CD8-positive, alpha-beta memory T cell (primary cell): ENCODE results near the gene FAM107B. TPM values are rescaled to one million over a fixed set of nuclear protein-coding genes. Genes with fewer than 3 reads are reported as not detected.
A peak's percentile ranks its signal among the peaks of the same experiment; 100 is the strongest.

ENCODE experiments used
- CTCF ChIA-PET: fragments of 350-600 bp; sonication (Branson Sonifier 250); formaldehyde crosslinking; loops from one replicate; lab custom pipeline; 2021; ENCODE audit warnings: antibody characterized with exemption; lab: Charles Lee
- POLR2A ChIA-PET: fragments of 350-600 bp; sonication (Branson Sonifier 250); formaldehyde crosslinking; loops from one replicate; lab custom pipeline; 2021; ENCODE audit warnings: antibody characterized with exemption; lab: Charles Lee
- DNase-seq, 5 donors: peaks; one replicate each; pipeline versions ENCODE4 v3.0.0 to v3.0.0-alpha.2; 2020 to 2022; ENCODE audit warnings: mixed read lengths in 1 of 5
- H3K27ac ChIP-seq: one replicate; pipeline ENCODE4 v1.7.0; 2013; ENCODE audit warnings: low read depth, mild to moderate bottlenecking, low read length, moderate library complexity
- H3K27me3 ChIP-seq: 2 replicates; pipeline ENCODE4 v1.7.0; 2013; ENCODE audit warnings: low read length, mild to moderate bottlenecking; ENCODE audit not compliant: insufficient read depth, poor library complexity, severe bottlenecking
- H3K36me3 ChIP-seq: 2 replicates; pipeline ENCODE4 v1.7.0; 2013; ENCODE audit warnings: mild to moderate bottlenecking, low read length, moderate library complexity; ENCODE audit not compliant: insufficient read depth
- H3K4me1 ChIP-seq: 2 replicates; pipeline ENCODE4 v1.7.0; 2013; ENCODE audit warnings: mild to moderate bottlenecking, low read length, moderate library complexity; ENCODE audit not compliant: insufficient read depth
- H3K4me3 ChIP-seq: 2 replicates; pipeline ENCODE4 v1.7.0; 2013; ENCODE audit warnings: mild to moderate bottlenecking, low read length
- H3K9me3 ChIP-seq: 2 replicates; pipeline ENCODE4 v1.7.0; 2013; ENCODE audit warnings: mild to moderate bottlenecking, low read length
- H3K27ac Mint-ChIP-seq, 8 donors: one replicate each; pipeline ENCODE4 v1.8.0; 2020 to 2021; ENCODE audit warnings: mixed read lengths in 8 of 8, mild to moderate bottlenecking in 6 of 8, inconsistent platforms in 3 of 8, moderate library complexity in 3 of 8
- H3K27me3 Mint-ChIP-seq, 2 donors: one replicate each; pipeline ENCODE4 v1.8.0; 2020 to 2021; ENCODE audit warnings: mixed read lengths in 2 of 2, mild to moderate bottlenecking in 1 of 2, moderate library complexity in 1 of 2
- H3K36me3 Mint-ChIP-seq, 3 donors: one replicate each; pipeline ENCODE4 v1.8.0; 2020 to 2021; ENCODE audit warnings: mixed read lengths in 3 of 3, inconsistent platforms in 1 of 3, mild to moderate bottlenecking in 1 of 3
- H3K4me1 Mint-ChIP-seq, 3 donors: one replicate each; pipeline ENCODE4 v1.8.0; 2020 to 2021; ENCODE audit warnings: mixed read lengths in 3 of 3, inconsistent platforms in 1 of 3, mild to moderate bottlenecking in 1 of 3
- H3K4me3 Mint-ChIP-seq, 7 donors: one replicate each; pipeline ENCODE4 v1.8.0; 2020 to 2021; ENCODE audit warnings: mixed read lengths in 7 of 7, mild to moderate bottlenecking in 6 of 7, moderate library complexity in 4 of 7, inconsistent platforms in 2 of 7
- H3K9me3 Mint-ChIP-seq, 5 donors: one replicate each; pipeline ENCODE4 v1.8.0; 2020 to 2022; ENCODE audit warnings: mixed read lengths in 5 of 5, mild to moderate bottlenecking in 3 of 5, moderate library complexity in 2 of 5, inconsistent platforms in 1 of 5
- polyA plus RNA-seq: library from polyadenylated mRNA; unstranded; fragments of 300-500 nt; fragmentation: Illumina TruSeq; gene quantifications from one replicate; pipeline ENCODE4 v1.2.3, GENCODE V29; 2021
- total RNA-seq, 2 experiments: library from RNA; stranded (reverse); gene quantifications; one replicate each; pipeline ENCODE4 v1.2.3, GENCODE V29; 2021

Gene FAM107B
- total and polyA plus RNA-seq, 3 experiments from 2014 or later, result 138 to 316 (median 143) TPM

- CTCF ChIA-PET, result interaction anchor here (1.5 to 3.0 kb wide), 3 partner anchors 9 to 26 kb away, joined by 3 to 19 read pairs (median 6); no protein-coding TSS in a partner anchor
- H3K4me3 Mint-ChIP-seq, result peak overlapping the region; percentile 26 to 63 (median 51)
Observed at GRCh38 chr10:14581553-14582321, 193.0 kb downstream of the FAM107B start.

DNA sequence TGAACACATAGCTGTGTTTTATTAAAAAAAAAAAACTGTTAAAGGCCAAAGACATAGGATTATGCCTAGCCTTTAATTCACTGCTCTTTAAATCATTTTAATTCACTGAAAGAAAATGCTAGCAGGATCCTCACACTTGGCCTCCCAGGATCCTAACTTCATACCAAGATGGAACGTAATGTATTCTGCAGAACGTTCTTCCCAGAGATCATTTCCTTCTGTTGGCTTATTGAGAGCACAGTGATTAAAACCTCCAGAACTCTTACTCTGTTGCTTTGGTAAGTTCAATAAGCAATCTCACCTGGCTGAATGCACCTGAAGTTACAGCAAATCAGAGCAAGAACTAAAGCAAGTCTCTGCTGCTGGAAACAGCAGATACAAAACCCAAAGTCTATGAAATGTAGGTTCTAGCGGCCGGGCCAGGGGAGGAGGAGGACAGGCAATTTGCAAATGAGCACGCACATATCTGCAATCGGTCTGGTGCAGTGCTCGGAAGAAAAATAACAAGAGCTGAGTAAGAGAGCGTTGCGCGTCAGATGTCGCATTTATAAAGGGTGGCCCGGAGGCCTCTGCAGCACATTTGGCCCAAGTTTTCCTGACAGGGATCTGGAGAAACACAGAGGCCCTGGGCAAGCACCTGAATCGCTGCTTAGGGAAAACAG lies 193.9 kb downstream of the FAM107B start:
- Mint-ChIP-seq H3K27me3 (no peaks in the 10 kb centered on the region), H3K9me3 (no peaks in the 10 kb centered on the region)

More at GRCh38 chr10:14581553-14582321, 193.0 kb downstream of the FAM107B start:
- Histone ChIP-seq H3K27me3 (no peaks in the 10 kb centered on the region), H3K4me3 (no peak overlapping the region), H3K27ac (no peak overlapping the region), H3K9me3 (no peaks in the 10 kb centered on the region), H3K4me1 (peaks cover 91% of the 10 kb centered on the region), H3K36me3 (no peaks in the 10 kb centered on the region)
- H3K36me3 Mint-ChIP-seq, result peaks cover 5 to 30% (median 5%) of the 10 kb centered on the region in 3 donors
- no peaks in the 10 kb centered on the region for H3K9me3 Mint-ChIP-seq
- peaks cover 74 to 98% (median 97%) of the 10 kb centered on the region in 3 donors for H3K4me1 Mint-ChIP-seq
- peak overlapping the region; percentile 93 to 100 (median 98) for H3K27ac Mint-ChIP-seq
- no peaks in the 10 kb centered on the region for H3K27me3 Mint-ChIP-seq
- POLR2A ChIA-PET, result interaction anchor here (2.8 kb wide), 1 partner anchor 11 kb away, joined by 21 read pairs; no protein-coding TSS in a partner anchor
- DNase-seq, result peak in 1 of 5 donors; percentile 37

GRCh38 chr10:14579405-14579804 lies 195.3 kb downstream of the FAM107B start:
- POLR2A ChIA-PET, result no interaction called here
- no peaks in the 10 kb centered on the region for H3K9me3 Mint-ChIP-seq
- H3K4me1 Mint-ChIP-seq, result peaks cover 65 to 97% (median 95%) of the 10 kb centered on the region in 3 donors
- Histone ChIP-seq H3K27ac (no peak overlapping the region), H3K9me3 (no peaks in the 10 kb centered on the region), H3K36me3 (no peaks in the 10 kb centered on the region), H3K4me3 (no peak overlapping the region), H3K4me1 (peaks cover 74% of the 10 kb centered on the region), H3K27me3 (no peaks in the 10 kb centered on the region)
- no peak for DNase-seq
- H3K36me3 Mint-ChIP-seq, result peaks cover 8 to 41% (median 9%) of the 10 kb centered on the region in 3 donors
- H3K27ac Mint-ChIP-seq, result peak overlapping the region; percentile 54 to 96 (median 78)
- CTCF ChIA-PET, result no interaction called here
- no peaks in the 10 kb centered on the region for H3K27me3 Mint-ChIP-seq
- H3K4me3 Mint-ChIP-seq, result peak overlapping the region in 1 of 7 donors; percentile 20

More for the DNA sequence above, 193.9 kb downstream of the FAM107B start:
- no peak overlapping the region for H3K4me3 ChIP-seq
- POLR2A ChIA-PET, result interaction anchor here (0.6 kb wide), 1 partner anchor 11 kb away, joined by 4 read pairs; no protein-coding TSS in a partner anchor
- H3K36me3 ChIP-seq, result no peaks in the 10 kb centered on the region
- DNase-seq, result no peak
- CTCF ChIA-PET, result interaction anchor here (1.5 kb wide), 1 partner anchor 25 kb away, joined by 3 read pairs; no protein-coding TSS in a partner anchor
- no peaks in the 10 kb centered on the region for H3K9me3 ChIP-seq
- Mint-ChIP-seq H3K36me3 (peaks cover 7 to 34% (median 7%) of the 10 kb centered on the region in 3 donors), H3K4me1 (peaks cover 70 to 98% (median 95%) of the 10 kb centered on the region in 3 donors), H3K4me3 (peak overlapping the region in 4 of 7 donors; percentile 30 to 63 (median 46)), H3K27ac (peak overlapping the region in 7 of 8 donors; percentile 75 to 96 (median 90))
- H3K27me3 ChIP-seq, result no peaks in the 10 kb centered on the region
- no peak overlapping the region for H3K27ac ChIP-seq
- H3K4me1 ChIP-seq, result peaks cover 81% of the 10 kb centered on the region

GRCh38 chr10:14578060-14578952 lies 196.4 kb downstream of the FAM107B start:
- Histone ChIP-seq H3K4me3 (no peak overlapping the region), H3K27ac (no peak overlapping the region), H3K4me1 (peaks cover 72% of the 10 kb centered on the region), H3K27me3 (no peaks in the 10 kb centered on the region), H3K36me3 (no peaks in the 10 kb centered on the region), H3K9me3 (no peaks in the 10 kb centered on the region)
- H3K27me3 Mint-ChIP-seq, result no peaks in the 10 kb centered on the region
- no peaks in the 10 kb centered on the region for H3K9me3 Mint-ChIP-seq
- peaks cover 62 to 96% (median 93%) of the 10 kb centered on the region in 3 donors for H3K4me1 Mint-ChIP-seq
- H3K36me3 Mint-ChIP-seq, result peaks cover 8 to 42% (median 9%) of the 10 kb centered on the region in 3 donors
- ChIA-PET POLR2A (interaction anchor here (0.6 to 1.1 kb wide), 2 partner anchors 13 to 16 kb away, joined by 3 to 4 read pairs; no protein-coding TSS in a partner anchor), CTCF (interaction anchor here (1.7 kb wide), 1 partner anchor 81 kb away, joined by 3 read pairs; no protein-coding TSS in a partner anchor)
- H3K27ac Mint-ChIP-seq, result peak overlapping the region; percentile 15 to 96 (median 60)
- no peak for DNase-seq
- no peak overlapping the region for H3K4me3 Mint-ChIP-seq

DNA sequence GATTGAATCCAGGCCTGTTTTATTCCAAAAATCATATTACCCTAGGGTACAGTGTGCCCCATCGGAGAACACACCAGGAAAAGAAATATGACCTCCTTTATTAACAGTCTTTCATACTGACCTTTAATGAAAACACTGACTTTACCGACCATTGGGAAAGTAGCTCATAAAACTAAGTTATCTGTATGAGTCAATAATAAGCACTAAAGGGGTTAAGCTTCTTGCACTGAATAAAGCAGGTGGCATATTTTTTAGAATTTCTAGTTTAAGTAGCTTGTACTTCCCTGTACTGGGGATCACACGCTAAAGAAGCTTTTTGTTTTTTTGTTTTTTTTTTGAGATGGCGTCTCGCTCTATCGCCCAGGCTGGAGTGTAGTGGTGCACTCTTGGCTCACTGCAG lies 199.8 kb downstream of the FAM107B start:
- Histone ChIP-seq H3K4me1 (peaks cover 66% of the 10 kb centered on the region), H3K27ac (no peak overlapping the region), H3K9me3 (no peaks in the 10 kb centered on the region), H3K4me3 (no peak overlapping the region), H3K27me3 (no peaks in the 10 kb centered on the region), H3K36me3 (no peaks in the 10 kb centered on the region)
- no peak overlapping the region for H3K4me3 Mint-ChIP-seq
- peaks cover 6 to 46% (median 9%) of the 10 kb centered on the region in 3 donors for H3K36me3 Mint-ChIP-seq
- no peaks in the 10 kb centered on the region for H3K9me3 Mint-ChIP-seq
- H3K27ac Mint-ChIP-seq, result peak overlapping the region in 7 of 8 donors; percentile 68 to 92 (median 86)
- CTCF ChIA-PET, result interaction anchor here (1.0 to 5.1 kb wide), 4 partner anchors 8 to 31 kb away, joined by 3 to 19 read pairs (median 4); no protein-coding TSS in a partner anchor
- H3K27me3 Mint-ChIP-seq, result no peaks in the 10 kb centered on the region
- POLR2A ChIA-PET, result interaction anchor here (0.5 to 1.5 kb wide), 2 partner anchors 13 to 14 kb away, joined by 3 read pairs; no protein-coding TSS in a partner anchor
- no peak for DNase-seq
- peaks cover 62 to 96% (median 94%) of the 10 kb centered on the region in 3 donors for H3K4me1 Mint-ChIP-seq

DNA sequence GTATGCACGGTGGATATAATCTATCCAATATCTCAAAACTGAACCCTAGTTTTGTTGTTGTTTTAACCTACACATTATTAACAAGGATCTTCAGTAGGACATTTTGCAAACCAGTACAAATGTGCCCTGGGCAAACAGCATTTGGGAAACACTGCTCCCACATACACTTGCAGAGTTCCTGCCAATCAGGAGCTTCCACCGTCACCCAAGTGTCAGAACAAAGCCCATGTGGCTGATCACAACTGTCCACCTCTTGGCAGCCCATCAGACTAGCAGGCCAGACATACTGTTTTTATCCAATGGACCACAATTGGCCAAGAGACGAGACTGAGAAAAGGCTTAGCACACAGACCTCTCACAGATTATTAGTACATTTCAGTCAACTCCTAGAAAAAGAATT lies 200.4 kb downstream of the FAM107B start:
- no peak for DNase-seq
- H3K4me3 Mint-ChIP-seq, result peak overlapping the region in 1 of 7 donors; percentile 36
- Histone ChIP-seq H3K36me3 (no peaks in the 10 kb centered on the region), H3K27me3 (no peaks in the 10 kb centered on the region), H3K4me3 (no peak overlapping the region), H3K4me1 (peaks cover 65% of the 10 kb centered on the region), H3K9me3 (no peaks in the 10 kb centered on the region), H3K27ac (no peak overlapping the region)
- H3K9me3 Mint-ChIP-seq, result no peaks in the 10 kb centered on the region
- ChIA-PET CTCF (interaction anchor here (1.2 to 5.1 kb wide), 3 partner anchors 9 to 31 kb away, joined by 3 to 19 read pairs (median 6); no protein-coding TSS in a partner anchor), POLR2A (interaction anchor here (1.5 kb wide), 1 partner anchor 14 kb away, joined by 3 read pairs; no protein-coding TSS in a partner anchor)
- peaks cover 62 to 96% (median 95%) of the 10 kb centered on the region in 3 donors for H3K4me1 Mint-ChIP-seq
- no peaks in the 10 kb centered on the region for H3K27me3 Mint-ChIP-seq
- H3K36me3 Mint-ChIP-seq, result peaks cover 6 to 50% (median 9%) of the 10 kb centered on the region in 3 donors
- peak overlapping the region in 7 of 8 donors; percentile 69 to 93 (median 89) for H3K27ac Mint-ChIP-seq
